PC-3 (cell line): Measurements from ENCODE around the gene EAF2. TPM values are rescaled to one million over a fixed set of nuclear protein-coding genes. Genes with fewer than 3 reads are reported as not detected.

ENCODE experiments used
- ATAC-seq: fragments of 200-7000 bp; cut with Tn5 transposase; 2 replicates; pipeline ENCODE4 v1.9.1; 2020; ENCODE audit warnings: mild to moderate bottlenecking, moderate library complexity
- BruUV-seq: library from RNA; stranded (reverse); fragments of 400-500 nt; replicated peaks from 2 replicates; lab custom pipeline; 2021; lab: Mats Ljungman, UMichigan
- CTCF ChIA-PET: fragments of 300-600 bp; sonication (Branson Sonifier 250); formaldehyde crosslinking; loops from one replicate; lab custom pipeline; 2022; ENCODE audit warnings: antibody characterized with exemption; lab: Charles Lee
- POLR2A ChIA-PET: fragments of 300-600 bp; sonication (Branson Sonifier 250); formaldehyde crosslinking; loops from one replicate; lab custom pipeline; 2022; ENCODE audit warnings: antibody characterized with exemption; ENCODE audit not compliant: unreplicated experiment; lab: Charles Lee
- DNase-seq: peaks from one replicate; pipeline ENCODE4 v3.0.0-alpha.2; 2015
- H2AFZ ChIP-seq: fragments of 300-600 bp; sonication (generic); 2 replicates; pipeline ENCODE4 v1.6.0; 2016; ENCODE audit warnings: antibody characterized with exemption, low read length
- H3F3A ChIP-seq: fragments of 300-600 bp; sonication (generic); one replicate; pipeline ENCODE4 v1.6.0; 2017; ENCODE audit warnings: antibody characterized with exemption, low read length, control low read depth, mild to moderate bottlenecking; ENCODE audit not compliant: unreplicated experiment
- H3K27ac ChIP-seq: fragments of 300-600 bp; sonication (generic); 2 replicates; pipeline ENCODE4 v1.5.1; 2016; ENCODE audit warnings: mild to moderate bottlenecking, low read length
- H3K27me3 ChIP-seq: fragments of 300-600 bp; sonication (generic); 2 replicates; pipeline ENCODE4 v1.6.1; 2016; ENCODE audit warnings: low read length, mixed read lengths
- H3K36me3 ChIP-seq: fragments of 300-600 bp; sonication (generic); 2 replicates; pipeline ENCODE4 v1.6.1; 2016; ENCODE audit warnings: low read depth, mixed run types, low read length, mixed read lengths
- H3K4me1 ChIP-seq: fragments of 300-600 bp; sonication (generic); 2 replicates; pipeline ENCODE4 v1.5.1; 2016; ENCODE audit warnings: low read length; ENCODE audit not compliant: insufficient read depth
- H3K4me2 ChIP-seq: fragments of 300-600 bp; sonication (generic); 2 replicates; pipeline ENCODE4 v1.6.0; 2016; ENCODE audit warnings: low read length
- H3K4me3 ChIP-seq: fragments of 300-600 bp; sonication (generic); 2 replicates; pipeline ENCODE4 v1.5.1; 2016; ENCODE audit warnings: mild to moderate bottlenecking, low read length, mixed read lengths
- H3K79me2 ChIP-seq: fragments of 300-600 bp; sonication (generic); 2 replicates; pipeline ENCODE4 v1.6.1; 2017; ENCODE audit warnings: low read length, mixed read lengths
- H3K9ac ChIP-seq: fragments of 300-600 bp; sonication (generic); 2 replicates; pipeline ENCODE4 v1.6.0; 2016; ENCODE audit warnings: mild to moderate bottlenecking, low read length
- H3K9me2 ChIP-seq: fragments of 300-600 bp; sonication (generic); replicated peaks from 2 replicates; pipeline ENCODE4 v1.6.1; 2016; ENCODE audit warnings: mixed run types, low read length, mixed read lengths
- H3K9me3 ChIP-seq: fragments of 300-600 bp; sonication (generic); 2 replicates; pipeline ENCODE4 v1.6.1; 2016; ENCODE audit warnings: low read length, mixed read lengths
- H4K20me1 ChIP-seq: fragments of 300-600 bp; sonication (generic); 2 replicates; pipeline ENCODE4 v1.6.1; 2016; ENCODE audit warnings: low read length, mixed read lengths
- CTCF ChIP-seq: fragments of 300-600 bp; sonication (generic); conservative IDR thresholded peaks from 2 replicates; pipeline ENCODE4 v1.5.1; 2017; ENCODE audit warnings: antibody characterized with exemption, low read depth, mild to moderate bottlenecking, low read length
- EZH2 ChIP-seq: fragments of 300-600 bp; sonication (generic); IDR thresholded peaks from one replicate; pipeline ENCODE4 v1.6.1; 2017; ENCODE audit warnings: antibody characterized with exemption, mild to moderate bottlenecking, low read length; ENCODE audit not compliant: unreplicated experiment
- EZH2phosphoT487 ChIP-seq: fragments of 300-600 bp; sonication (generic); IDR thresholded peaks from 2 replicates; pipeline ENCODE4 v1.6.1; 2018; ENCODE audit warnings: mild to moderate bottlenecking, antibody characterized with exemption, low read length, borderline replicate concordance
- intact Hi-C: fragments of 100-400 bp; cut with micrococcal nuclease; formaldehyde crosslinking; loops from 2 replicates; pipeline ENCODE4 v1.9.0; 2023
- total RNA-seq: library from RNA; depleted of rRNA; stranded (reverse); fragments of >200 nt; gene quantifications from 2 replicates; pipeline ENCODE4 v1.2.3, GENCODE V29; 2014

The EAF2 gene
- total RNA-seq, 1 experiment from 2014 or later = 2.8 TPM

GRCh38 chr3:121913305-121913990 is 78.4 kb downstream of the EAF2 start:
- Histone ChIP-seq H2AFZ (no peak overlapping the region), H3K9ac (no peak overlapping the region), H3K27me3 (no peaks in the 10 kb centered on the region), H3K9me2 (no peaks in the 10 kb centered on the region), H3K27ac (no peak overlapping the region), H4K20me1 (no peaks in the 10 kb centered on the region), H3K36me3 (no peaks in the 10 kb centered on the region), H3K79me2 (no peaks in the 10 kb centered on the region), H3K4me3 (no peak overlapping the region), H3K4me2 (no peak overlapping the region), H3K9me3 (no peaks in the 10 kb centered on the region), H3K4me1 (no peaks in the 10 kb centered on the region), H3F3A (no peaks in the 10 kb centered on the region)
- DNase-seq = no peak
- ATAC-seq = no peak
- BruUV-seq = no TSS peak
- intact Hi-C loops = no loop called here
- ChIA-PET POLR2A (no interaction called here), CTCF (no interaction called here)
- TF ChIP-seq EZH2 (no peak), CTCF (no peak), EZH2phosphoT487 (no peak)

- Histone ChIP-seq H4K20me1 (no peaks in the 10 kb centered on the region), H2AFZ (no peak overlapping the region), H3K27ac (no peak overlapping the region), H3K9ac (no peak overlapping the region), H3K4me3 (no peak overlapping the region), H3K4me1 (no peaks in the 10 kb centered on the region), H3K4me2 (no peak overlapping the region), H3F3A (no peaks in the 10 kb centered on the region), H3K36me3 (no peaks in the 10 kb centered on the region), H3K27me3 (no peaks in the 10 kb centered on the region), H3K79me2 (no peaks in the 10 kb centered on the region), H3K9me2 (no peaks in the 10 kb centered on the region), H3K9me3 (no peaks in the 10 kb centered on the region)
- ChIA-PET POLR2A (no interaction called here), CTCF (no interaction called here)
- BruUV-seq = no TSS peak
- DNase-seq (no peak), ATAC-seq (no peak)
- TF ChIP-seq EZH2phosphoT487 (no peak), EZH2 (no peak), CTCF (no peak)
- intact Hi-C loops = no loop called here
Observed at GRCh38 chr3:121914081-121914998, 79.3 kb downstream of the EAF2 start.

- intact Hi-C loops = no loop called here
- ChIA-PET POLR2A (no interaction called here), CTCF (no interaction called here)
- BruUV-seq = no TSS peak
- DNase-seq (peak; percentile 34), ATAC-seq (no peak)
- Histone ChIP-seq H4K20me1 (no peaks in the 10 kb centered on the region), H3K9me3 (no peaks in the 10 kb centered on the region), H3K9me2 (no peaks in the 10 kb centered on the region), H3K79me2 (no peaks in the 10 kb centered on the region), H2AFZ (no peak overlapping the region), H3K36me3 (no peaks in the 10 kb centered on the region), H3K4me3 (no peak overlapping the region), H3K4me2 (no peak overlapping the region), H3K9ac (no peak overlapping the region), H3K27me3 (no peaks in the 10 kb centered on the region), H3F3A (no peaks in the 10 kb centered on the region), H3K27ac (no peak overlapping the region), H3K4me1 (no peaks in the 10 kb centered on the region)
- TF ChIP-seq EZH2phosphoT487 (no peak), CTCF (no peak), EZH2 (no peak)
Observed at GRCh38 chr3:121916189-121916588, 81.2 kb downstream of the EAF2 start.
